ENCODE data around the gene MRPS27.
A peak's percentile ranks its signal among the peaks of the same experiment; 100 is the strongest.
"Not testable (repeated sequence)": the region's sequence is repeated elsewhere in the genome, so short reads cannot be mapped to it uniquely, and the experiment has no call there.

Gene MRPS27

DNA sequence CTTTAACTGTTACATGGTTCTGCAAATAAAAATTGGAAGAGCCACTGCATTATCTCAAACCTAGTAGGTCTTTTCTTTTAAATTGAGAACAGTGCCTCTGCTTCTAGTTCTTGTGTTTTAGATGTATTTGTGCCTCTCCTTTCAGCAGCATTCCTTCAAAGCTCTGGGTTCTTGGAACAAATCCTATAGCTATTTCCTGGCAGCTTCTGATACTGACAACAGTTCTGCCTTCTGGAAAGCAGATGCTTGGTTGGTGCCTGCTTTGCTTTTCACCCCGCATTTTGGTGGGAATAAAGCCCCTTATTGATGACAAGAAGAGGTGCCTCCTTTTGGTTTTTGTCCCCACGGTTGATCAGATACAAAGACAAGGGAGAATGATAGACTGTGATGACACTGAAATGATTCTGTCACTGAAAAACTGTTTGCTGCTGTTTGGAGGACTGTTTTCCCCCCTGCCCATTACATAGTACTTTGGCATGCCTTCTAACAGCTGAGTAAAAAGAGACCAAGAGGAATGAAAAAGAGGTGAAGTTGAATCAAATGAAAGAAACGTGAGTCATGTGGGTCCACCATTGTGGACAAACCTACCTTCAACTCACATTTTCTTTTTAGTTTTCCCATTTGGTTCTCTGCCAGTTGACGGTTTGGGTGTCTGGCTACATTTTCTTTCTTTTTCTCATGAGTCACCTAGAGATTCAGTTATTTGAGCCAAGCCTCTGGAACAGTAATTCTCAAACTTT, 5.7 kb upstream of the MRPS27 start:
- DNase-seq, result no peak

DNA sequence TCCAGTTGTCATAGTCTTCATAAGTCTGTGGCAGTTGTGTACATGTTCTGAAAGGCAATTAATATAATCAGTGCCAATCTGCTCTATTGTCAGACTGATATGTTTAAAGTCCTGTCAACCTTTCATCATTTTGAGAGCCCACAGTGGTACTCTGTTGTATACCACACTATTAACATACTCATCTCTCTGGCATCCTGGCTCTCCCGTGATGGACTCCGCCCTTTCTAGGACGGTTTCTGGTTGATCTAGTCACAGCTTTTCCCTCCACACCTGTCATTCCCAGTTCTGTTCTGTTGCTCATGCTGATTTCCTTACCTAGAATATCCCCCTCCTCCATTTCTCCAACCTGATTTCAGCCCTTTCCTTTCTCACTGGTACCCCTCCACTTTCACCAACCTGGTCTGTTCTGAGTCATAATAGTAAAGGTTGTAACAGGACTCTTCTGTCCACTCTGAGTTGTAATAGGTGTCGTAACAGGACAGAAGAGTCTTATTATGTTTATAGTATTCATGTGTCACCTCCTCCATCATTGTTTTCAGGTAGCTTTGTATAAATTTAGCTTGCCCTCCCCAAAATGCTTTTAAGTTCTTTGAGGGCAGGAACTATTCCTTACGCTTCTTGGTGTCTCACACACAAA, 4.3 kb upstream of the MRPS27 start:
- DNase-seq, result no peak

DNA sequence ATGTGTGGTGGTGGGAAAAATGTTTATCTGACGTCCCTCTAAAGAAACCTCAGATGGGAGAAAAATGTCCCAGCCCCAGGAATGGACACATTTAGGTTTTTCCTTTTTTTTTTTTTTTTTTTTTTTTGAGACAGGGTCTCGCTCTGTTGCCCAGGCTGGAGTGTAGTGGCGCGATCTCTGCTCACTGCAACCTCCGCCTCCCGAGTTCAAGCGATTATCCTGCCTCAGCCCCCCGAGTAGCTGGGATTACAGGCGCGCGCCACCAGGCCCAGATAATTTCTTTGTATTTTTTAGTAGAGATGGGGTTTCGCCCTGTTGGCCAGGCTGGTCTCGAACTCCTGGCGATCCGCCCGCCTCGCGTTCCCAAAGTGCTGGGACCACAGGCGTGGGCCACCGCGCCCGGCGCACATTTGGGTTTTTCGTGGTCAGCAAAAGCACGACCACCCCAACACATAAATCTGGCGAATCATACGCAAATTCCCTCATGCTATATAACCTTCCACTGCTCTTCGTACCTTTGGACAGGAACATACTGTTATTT, 535 bp downstream of the MRPS27 start:
- DNase-seq, result peak; percentile 26

DNA sequence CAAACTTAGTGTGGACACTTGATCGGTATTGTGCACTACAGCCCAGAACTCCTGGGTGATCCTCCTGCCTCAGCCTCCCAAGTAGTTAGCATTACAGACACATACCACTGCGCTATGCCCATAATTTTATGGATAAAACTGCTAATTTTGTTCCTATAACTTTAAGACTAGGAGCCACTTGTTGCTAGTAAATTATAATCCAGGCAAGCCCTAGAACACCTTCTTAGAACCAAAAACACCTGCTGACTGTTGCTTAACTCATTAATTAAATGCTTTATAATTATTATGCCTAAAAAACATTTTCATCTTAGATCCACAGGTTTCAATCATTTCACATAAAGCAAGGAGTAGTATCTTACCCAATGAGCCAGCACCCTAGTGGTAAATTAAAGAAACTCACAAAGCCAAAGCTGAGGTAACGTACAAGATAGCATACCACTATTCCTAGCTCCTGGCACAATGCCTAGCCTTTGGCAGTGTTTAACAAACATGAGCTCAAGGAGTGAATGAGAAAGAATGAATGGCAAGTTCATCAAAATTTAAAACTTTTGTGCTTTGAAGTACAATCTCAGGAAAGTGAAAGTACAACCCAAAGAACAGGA, 5.4 kb downstream of the MRPS27 start:
- DNase-seq, result no peak

DNA sequence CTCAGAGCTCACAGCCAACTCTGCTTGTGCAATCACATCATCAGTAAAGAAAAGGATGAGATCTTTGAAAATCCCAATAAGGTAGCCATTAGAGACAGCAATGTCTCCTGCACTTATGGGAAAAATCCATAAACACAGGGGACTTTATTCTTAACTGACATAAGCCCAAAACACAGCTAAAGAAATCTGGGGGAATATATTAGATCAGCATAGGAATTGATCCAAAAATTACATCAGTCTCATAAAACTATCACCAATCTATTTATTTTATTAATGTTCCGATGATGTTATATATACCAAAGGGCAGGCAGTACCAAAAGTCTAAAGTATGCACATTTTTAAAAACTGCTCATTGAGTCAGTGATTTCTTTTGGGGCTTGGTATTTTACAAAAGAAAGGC, 6.9 kb downstream of the MRPS27 start:
- no peak for DNase-seq

DNA sequence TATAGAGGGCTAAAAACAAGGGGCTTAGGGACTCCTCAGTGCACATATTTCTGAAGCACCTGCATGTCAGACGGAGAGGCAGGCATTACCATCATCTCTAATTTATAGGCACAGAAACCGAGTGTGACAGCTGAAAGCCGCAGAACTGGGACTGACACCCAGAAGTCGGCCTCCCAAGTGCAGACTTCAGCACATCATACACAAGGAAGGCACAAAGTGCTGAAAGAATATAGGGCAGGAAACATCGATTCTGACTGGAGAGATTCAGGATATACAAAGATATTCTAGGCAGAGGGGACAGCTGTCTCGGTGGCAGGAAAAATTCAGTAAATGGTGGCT, 11.2 kb downstream of the MRPS27 start:
- DNase-seq, result no peak

DNA sequence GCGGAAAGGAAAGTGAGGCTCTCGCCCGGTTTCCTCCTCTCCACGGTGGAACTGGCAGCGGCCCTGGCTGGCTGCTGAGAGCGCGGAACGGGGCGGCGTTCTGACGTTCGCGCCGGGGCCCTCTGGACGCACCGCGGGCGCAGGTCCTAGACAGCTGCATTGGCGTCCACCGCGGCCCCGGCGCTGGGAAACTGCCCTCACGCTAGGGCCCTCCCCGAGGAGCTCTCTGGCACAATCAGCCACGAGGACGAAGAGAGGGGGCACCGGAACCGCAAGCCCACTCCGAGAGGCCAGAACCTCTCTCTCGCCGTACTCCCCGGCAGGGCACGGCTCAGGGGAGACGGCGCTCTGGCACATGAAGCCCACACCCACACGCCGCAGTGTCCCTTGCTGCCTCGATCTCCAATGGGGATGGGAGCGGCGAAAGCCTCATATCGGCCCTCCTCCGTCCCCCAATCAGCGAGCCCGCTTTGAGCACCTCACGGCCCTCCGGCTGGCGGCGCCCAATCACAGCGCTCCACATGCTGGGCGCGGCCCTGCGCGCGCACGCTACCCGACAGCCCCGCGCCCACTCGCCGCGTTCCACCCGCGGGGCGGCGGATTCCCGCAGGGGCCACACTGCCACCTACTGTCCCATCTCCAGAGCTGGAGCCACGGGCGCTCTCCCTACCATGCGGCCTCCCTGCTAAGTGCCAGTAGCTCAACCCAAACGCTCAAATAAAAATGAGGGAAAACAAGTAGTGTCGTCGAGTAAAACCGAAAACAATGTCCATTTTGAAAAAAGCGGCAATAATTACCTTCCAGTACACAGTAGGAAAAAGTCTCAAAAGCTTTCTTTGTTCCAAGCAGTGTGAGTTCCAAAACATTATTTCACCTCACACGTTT, 11.8 kb downstream of the MRPS27 start:
- peak; percentile 96 for DNase-seq

DNA sequence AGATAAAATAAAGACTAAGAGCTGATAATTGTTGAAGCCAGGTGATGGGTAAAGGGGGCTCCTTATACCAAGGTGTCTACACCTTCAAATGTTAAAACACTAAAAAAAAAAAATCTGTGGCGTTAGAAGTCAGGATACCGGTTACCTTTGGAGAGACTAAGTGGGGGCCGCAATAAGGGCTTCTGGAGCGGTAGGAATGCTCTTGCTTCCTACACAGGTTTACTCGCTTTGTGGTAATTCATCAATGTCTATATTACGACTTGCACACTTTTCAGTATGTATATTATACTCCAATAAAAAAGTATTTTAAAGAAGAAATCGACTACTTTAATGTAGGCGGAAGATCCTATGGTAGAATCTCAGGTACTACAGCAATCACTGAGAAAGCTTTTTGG, 12.5 kb downstream of the MRPS27 start:
- no peak for DNase-seq

DNA sequence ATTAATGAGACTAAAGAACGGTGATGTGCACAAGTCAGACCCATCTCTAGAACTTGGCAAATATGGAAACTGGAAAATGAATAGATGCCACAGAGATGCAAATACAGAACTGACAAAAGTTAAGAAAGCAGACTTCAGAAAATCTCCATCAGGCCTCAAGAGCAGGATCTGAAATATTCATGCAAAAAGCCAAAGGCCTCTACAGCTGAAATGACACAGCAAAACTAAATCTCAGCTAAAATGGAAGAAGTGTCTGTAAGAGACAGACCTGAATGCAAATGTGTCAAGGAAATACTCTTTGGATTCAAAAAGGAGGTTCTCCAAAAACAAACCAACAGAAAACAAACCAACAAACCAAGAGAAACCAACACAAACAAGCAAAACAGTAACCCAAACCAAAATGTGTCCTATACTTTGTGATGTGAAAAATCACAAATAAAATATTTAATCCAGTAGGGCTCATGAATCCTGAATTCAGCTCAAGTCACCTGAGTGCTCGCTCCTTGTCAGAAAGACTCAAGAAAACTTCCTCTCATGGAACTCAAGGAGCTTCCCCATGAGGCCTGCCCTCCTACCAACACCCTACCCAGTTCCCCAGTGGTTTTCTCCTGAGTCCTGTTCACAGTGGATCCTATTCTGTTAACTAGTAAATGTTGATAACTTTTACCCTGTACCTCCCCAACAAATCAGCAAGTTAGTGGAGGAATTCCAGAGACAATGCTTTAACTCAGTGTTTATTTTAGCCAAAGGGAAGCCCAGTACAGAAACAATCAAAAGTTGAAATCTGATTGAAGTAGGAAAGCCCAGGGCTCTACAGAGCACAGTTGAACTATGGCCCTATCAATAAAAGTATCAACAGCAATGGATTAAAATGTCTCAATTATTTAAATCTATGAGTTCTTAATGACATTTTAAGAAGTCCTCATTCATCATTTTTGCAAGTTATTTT, 14.6 kb downstream of the MRPS27 start:
- no peak for DNase-seq

DNA sequence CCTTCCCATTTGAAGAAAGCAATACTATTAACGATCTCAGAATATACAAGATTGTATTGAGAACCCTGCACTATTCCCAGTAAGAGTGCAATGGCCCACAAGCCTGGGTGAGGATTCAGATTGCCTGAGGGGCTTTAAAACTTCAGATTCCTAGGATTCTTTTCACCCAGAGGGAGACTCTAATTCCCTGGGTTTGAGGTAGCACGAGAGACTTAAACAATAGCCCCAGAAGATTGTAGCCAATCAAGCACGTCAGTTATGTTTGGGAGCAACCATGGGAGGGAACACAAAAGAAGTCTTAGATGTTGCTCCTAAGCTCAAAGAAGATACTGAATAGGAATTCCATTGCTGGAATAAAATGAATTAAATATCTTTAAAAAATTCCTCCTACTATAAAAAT, 17.9 kb downstream of the MRPS27 start:
- DNase-seq, result no peak

DNA sequence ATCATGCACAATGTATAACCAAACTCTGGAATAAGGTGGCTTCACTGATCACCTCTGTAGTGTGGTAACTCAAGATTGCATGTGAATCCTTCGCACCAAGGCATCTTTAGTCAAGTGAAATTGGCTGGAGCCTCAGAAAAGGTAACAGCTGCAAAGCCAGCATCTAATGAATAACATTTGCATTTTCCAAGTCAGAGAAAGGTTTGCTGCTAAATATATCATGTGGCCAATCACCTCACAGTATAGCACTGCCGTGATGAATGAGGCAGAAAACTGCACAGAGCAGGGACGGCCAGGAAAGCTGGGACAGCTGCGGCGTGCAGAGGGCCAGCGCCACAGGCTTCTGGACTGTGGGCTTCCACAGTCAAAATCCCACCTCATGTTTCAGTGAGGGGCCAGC, 18.5 kb downstream of the MRPS27 start:
- DNase-seq, result no peak

DNA sequence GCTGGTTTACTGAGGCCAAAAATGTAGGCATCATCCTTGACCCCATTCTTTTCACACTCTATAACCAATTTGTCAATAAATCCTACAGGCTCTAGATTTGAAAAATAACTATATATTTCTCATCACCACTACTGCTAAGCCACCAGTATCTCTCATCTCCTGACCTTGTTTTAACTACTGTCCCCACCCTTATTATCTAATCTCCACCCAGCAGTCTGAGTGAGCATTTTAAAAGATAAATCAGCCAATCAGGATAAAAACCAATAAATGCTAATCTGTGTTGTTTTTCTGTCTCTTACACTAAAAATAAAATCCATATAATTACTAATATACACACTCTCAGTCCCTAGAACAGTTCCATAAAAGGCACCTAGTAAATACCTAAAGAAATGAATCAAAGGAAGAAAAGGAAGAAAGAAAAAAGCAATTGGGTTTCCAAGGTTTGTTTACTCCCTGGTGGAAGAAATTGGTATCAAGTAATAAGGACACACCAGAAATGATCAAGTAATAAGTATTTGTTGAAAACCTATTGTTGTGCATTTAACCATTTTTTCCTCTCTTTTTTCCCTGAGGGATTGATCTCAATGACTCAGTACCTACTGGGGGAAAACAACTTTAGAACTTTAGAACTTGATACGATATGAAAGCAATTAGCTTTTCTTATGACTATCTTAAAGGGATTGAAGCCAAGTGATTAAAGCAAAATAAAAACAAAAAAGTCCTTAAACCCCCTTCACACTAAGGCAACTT, 19.3 kb downstream of the MRPS27 start:
- no peak for DNase-seq

DNA sequence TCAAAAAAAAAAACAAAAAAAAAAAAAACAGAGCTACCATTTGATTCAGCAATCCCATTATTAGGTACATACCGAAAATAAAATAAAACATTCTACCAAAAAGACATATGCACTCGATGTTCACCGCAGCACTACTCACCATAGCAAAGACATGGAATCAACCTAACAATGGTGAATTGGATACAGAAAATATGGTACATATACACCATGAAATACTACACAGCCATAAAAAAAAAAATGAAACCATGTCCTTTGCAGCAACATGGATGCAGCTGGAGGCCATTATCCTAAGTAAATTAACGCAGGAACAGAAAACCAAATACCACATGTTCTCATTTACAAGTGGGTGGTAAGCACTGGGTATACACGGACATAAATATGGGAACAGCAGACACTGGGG, 21.3 kb downstream of the MRPS27 start:
- DNase-seq, result no peak

DNA sequence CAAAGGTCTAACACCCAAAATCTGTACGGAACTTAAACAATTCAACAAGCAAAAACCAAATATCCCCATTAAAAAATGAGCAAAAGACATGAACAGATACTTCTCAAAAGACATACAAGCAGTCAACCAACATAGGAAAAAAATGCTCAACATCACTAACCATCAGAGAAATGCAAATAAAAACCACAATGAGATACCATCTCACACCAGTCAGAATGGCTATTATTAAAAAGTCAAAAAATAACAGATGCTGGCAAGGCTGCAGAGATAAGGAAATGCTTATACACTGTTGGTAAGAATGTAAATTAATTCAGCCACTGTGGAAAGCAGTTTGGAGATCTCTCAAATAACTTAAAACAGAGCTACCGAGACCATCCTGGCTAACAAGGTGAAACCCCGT, 21.9 kb downstream of the MRPS27 start:
- DNase-seq, result not testable (repeated sequence)

DNA sequence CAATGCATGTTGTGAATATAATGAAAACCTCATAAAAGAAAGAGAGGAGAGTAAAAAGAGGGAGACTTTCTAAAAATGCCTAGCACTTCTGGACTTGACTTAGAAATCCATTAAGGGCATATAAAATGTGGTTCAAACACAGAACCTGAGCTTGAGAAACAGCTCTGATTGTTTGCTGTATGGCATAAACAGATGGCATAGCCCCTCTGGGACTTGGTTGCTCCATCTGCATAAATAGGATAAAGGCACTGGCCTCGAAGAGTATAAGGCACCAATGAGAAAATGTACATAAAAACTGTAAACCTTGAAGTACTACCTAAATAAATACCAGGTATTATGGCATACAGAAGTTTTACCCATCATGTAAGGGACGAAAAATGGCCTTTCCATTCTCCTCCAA, 23.8 kb downstream of the MRPS27 start:
- no peak for DNase-seq

DNA sequence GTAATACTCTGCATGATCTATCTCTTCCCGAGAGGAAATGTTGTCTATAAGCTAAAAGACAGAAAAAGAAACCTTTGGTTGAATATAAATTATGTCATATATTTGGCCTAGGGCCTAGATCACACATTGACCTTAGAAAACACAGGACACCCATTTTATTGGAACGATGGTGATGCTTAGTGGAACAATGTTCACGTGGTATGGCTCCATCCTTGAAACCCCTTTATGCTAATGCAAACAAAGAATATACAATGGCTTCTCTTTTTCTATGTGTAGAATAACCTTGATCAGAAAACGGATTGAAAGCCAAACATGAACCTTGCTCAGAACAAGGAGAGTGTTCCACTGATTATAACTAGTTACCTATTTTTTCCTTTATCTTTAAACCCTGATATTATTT, 24.5 kb downstream of the MRPS27 start:
- no peak for DNase-seq

DNA sequence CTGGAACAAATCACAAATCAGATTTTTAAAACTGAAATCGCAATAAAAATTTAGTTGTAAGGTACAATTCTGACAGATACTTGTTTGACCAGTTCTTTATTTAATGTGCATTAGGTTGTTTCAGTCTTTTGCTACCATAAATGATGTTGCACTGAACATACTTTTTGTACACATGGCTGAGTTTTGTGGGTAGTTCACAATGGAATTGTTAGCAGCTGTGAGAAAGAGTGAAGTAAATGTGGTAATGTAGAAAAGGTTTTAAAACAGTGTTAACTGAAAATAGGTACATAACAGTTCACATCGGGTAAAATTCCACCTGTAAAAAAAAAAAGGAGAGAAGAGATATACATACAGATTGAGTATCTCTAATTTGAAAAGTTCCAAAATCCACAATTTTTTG, 25.6 kb downstream of the MRPS27 start:
- DNase-seq, result no peak

DNA sequence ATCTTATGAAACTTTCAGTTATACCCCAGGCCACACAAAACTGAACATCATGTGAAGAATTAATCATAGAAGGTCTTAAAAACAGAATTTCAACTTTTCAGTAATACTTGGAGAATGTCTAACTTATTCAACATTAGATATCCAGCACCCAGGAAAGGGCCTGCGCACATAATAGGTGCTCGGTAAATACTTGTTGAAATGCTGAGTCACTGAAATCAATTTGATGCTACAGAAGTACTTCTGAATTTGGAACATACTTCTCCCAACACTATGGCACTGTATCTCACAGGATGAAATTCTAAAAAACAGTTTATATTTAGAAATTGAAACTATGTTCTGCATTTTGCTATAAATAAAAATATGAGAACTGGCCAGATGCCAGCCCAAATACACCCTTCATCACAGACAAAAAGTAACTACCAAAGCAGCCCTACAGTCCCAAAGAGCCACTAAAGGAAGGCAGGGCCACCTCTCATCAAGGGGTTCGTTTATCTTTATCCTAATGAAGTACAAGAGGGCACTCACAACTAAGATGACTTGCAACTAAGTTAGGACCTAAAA, 26.5 kb downstream of the MRPS27 start:
- no peak for DNase-seq

DNA sequence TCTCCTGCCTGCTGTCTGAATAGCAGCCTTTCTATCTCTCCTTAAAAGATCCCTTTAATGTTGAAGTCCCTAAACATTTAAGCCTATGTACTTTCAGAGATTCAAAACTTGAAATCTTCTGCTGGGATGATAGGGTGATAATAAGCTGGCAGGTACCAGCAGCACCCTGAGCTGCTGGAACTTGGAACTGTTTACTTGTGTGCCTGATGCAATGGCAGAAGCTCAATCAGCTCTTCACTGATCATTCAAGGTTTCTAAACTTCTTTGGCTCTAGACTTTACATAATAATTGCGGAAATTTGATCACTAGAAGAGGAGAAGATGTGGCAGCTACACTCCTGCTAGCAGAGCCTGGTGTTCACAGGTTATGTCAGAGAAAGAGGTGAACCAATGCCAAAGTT, 27.6 kb downstream of the MRPS27 start:
- DNase-seq, result no peak

DNA sequence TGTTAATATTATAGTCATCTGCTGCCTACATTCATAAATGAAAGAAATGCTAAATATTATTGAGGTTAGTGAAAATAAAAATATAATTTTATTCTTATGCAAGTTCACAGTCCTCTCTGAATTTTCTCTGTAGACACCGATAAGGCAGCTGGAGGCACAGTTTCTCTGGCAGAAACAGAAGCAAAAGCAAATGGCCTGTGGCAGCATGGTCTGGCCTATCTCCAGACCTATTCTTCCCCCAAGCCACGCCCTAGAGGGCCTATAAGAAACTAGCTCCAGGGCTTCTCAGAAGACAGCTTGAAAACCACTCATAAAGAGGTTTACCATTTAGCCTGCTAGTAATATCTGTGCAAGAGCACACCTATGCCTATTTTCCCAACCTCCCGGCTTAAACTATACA, 28.4 kb downstream of the MRPS27 start:
- DNase-seq, result no peak

All from CD4-positive, alpha-beta T cell treated with Interleukin-6 for 4 hours (primary cell).